ENCODE data around the gene RHOF. TPM values are rescaled to one million over a fixed set of nuclear protein-coding genes. Genes with fewer than 3 reads are reported as not detected.
A peak's percentile ranks its signal among the peaks of the same experiment; 100 is the strongest.

The RHOF gene
- total RNA-seq, 6 experiments from 2014 or later = 3.7 to 16.2 (median 5.0) TPM

DNA sequence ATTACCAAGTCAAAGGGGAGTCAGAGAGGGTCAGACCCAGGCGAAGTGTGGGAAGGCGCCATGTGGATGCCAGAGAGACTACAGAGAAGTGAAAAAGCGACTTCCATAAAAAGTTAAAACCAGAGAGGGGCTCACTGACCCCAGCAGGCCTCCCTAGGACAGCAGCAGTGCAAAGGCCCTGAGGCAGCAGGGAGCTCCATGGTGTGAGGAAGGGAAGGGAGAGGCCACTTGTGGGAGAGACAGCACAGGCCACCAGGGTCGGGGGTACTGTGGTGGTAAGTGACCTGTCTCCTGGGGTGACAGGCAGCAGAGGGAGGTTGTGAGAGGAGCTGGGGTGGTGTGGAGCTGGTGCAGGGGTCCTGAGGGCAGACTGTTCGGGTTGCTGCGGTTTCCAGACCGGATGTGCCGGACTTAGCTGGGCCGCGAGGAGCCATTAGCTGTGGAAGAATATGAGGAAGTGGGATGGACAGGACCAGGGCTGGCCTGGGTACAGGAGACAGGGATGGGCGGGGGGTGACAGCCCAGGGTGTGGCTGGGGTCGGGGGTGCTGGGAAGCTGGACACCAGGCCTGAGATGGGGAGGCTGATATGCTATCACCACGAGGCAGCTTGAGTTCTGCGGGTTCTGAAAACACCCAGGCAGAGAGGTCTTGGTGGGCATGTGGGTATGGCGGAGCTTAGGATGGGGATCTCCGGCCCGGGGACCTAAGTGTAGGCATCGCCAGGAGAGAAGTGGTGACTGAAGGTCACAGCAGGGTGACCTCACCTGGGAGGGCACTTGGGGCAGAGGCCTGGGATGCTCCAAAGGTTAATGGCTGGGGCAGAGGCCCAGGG is 33.0 kb upstream of the RHOF start:
- 87% methylated on average over 12 of the region's 18 CpGs for WGBS (ENCODE audit: insufficient coverage, low coverage, low lambda C conversion rate, missing lambda C conversion rate)
- no peak overlapping the region for H3K4me3 ChIP-seq
- no peak overlapping the region for H3K27ac ChIP-seq
- no peaks in the 10 kb centered on the region for H3K4me1 ChIP-seq
- no peak for TF ChIP-seq POLR2A (IDR thresholded peaks at IDR 0.05)
- TF ChIP-seq, protein P1, sequence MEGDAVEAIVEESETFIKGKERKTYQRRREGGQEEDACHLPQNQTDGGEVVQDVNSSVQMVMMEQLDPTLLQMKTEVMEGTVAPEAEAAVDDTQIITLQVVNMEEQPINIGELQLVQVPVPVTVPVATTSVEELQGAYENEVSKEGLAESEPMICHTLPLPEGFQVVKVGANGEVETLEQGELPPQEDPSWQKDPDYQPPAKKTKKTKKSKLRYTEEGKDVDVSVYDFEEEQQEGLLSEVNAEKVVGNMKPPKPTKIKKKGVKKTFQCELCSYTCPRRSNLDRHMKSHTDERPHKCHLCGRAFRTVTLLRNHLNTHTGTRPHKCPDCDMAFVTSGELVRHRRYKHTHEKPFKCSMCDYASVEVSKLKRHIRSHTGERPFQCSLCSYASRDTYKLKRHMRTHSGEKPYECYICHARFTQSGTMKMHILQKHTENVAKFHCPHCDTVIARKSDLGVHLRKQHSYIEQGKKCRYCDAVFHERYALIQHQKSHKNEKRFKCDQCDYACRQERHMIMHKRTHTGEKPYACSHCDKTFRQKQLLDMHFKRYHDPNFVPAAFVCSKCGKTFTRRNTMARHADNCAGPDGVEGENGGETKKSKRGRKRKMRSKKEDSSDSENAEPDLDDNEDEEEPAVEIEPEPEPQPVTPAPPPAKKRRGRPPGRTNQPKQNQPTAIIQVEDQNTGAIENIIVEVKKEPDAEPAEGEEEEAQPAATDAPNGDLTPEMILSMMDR (IDR thresholded peaks at IDR 0.05) = no peak
- DNase-seq (no peak), ATAC-seq (peak in 2 of 4 donors; percentile 4 to 21)
- intact Hi-C loops (cut with DNase I) = no loop called here
- H3K27me3 ChIP-seq = no peaks in the 10 kb centered on the region
- H3K36me3 ChIP-seq = peaks cover 0 to 78% (median 41%) of the 10 kb centered on the region in 4 donors
- no peaks in the 10 kb centered on the region for H3K9me3 ChIP-seq

- Histone ChIP-seq H3K36me3 (peaks cover under 1 to 80% (median 47%) of the 10 kb centered on the region in 4 donors), H3K27me3 (no peaks in the 10 kb centered on the region), H3K9me3 (no peaks in the 10 kb centered on the region), H3K4me1 (no peaks in the 10 kb centered on the region), H3K4me3 (no peak overlapping the region), H3K27ac (no peak overlapping the region)
- intact Hi-C loops (cut with DNase I) = no loop called here
- peak in 2 of 4 donors; percentile 10 to 16 for ATAC-seq
- TF ChIP-seq POLR2A (IDR thresholded peaks at IDR 0.05) = no peak
- TF ChIP-seq, protein P1 (IDR thresholded peaks at IDR 0.05) = no peak
- 81% methylated on average over 5 of the region's 18 CpGs for WGBS (ENCODE audit: insufficient coverage, low coverage, low lambda C conversion rate, missing lambda C conversion rate)
- peak in 1 of 3 donors; percentile 58 for DNase-seq
Observed at GRCh38 chr12:121825041-121825523, 31.6 kb upstream of the RHOF start.

DNA sequence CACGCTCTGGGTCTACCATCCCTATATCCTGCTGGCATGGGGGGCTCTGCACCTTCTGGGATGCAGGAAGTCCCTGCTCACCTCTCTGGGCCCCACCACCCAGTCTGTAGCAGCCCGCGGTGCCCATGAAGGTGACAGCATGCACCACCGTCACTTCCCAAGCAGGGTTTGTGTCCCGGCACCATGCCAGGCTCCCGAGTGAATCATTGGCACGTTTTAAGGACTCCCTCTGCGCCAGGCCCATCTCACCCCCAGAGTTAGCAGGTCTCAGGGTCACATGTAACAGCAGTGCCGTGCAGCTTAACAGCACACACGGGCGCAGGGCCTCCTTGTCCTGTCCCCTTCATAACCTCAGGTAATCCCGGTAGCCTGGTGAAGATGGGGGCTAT is 30.2 kb upstream of the RHOF start:
- intact Hi-C loops (cut with DNase I) = no loop called here
- WGBS (ENCODE audit: insufficient coverage, low coverage, low lambda C conversion rate, missing lambda C conversion rate) = no CpG with 5 or more reads among the region's 12 CpGs
- DNase-seq (no peak), ATAC-seq (no peak)
- Histone ChIP-seq H3K27ac (no peak overlapping the region), H3K4me3 (no peak overlapping the region), H3K9me3 (no peaks in the 10 kb centered on the region), H3K36me3 (peaks cover 7 to 82% (median 49%) of the 10 kb centered on the region in 4 donors), H3K4me1 (no peaks in the 10 kb centered on the region), H3K27me3 (no peaks in the 10 kb centered on the region)
- TF ChIP-seq POLR2A (IDR thresholded peaks at IDR 0.05) = no peak
- TF ChIP-seq, protein P1 (IDR thresholded peaks at IDR 0.05) = no peak

DNA sequence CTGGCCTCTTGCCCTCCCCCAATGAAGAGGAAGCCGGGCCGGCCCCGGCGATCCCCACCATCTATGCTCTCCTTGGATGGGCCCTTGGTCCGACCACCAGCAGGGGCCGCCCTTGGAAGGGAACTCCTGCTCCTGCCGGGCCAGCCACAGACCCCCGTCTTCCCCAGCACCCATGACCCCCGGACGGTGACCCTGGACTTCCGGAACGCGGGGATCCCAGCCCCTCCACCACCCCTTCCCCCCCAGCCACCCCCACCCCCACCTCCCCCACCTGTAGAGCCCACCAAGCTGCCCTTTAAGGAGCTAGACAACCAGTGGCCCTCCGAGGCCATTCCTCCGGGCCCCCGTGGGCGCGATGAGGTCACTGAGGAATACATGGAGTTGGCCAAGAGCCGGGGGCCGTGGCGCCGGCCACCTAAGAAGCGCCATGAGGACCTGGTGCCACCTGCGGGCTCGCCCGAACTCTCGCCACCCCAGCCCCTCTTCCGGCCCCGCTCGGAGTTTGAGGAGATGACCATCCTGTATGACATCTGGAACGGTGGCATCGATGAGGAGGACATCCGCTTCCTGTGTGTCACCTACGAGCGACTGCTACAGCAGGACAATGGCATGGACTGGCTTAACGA is 29.7 kb upstream of the RHOF start:
- Histone ChIP-seq H3K9me3 (no peaks in the 10 kb centered on the region), H3K4me1 (no peaks in the 10 kb centered on the region), H3K36me3 (peaks cover 7 to 81% (median 48%) of the 10 kb centered on the region in 4 donors), H3K4me3 (no peak overlapping the region), H3K27me3 (no peaks in the 10 kb centered on the region), H3K27ac (no peak overlapping the region)
- TF ChIP-seq POLR2A (IDR thresholded peaks at IDR 0.05) = no peak
- TF ChIP-seq, protein P1 (IDR thresholded peaks at IDR 0.05) = no peak
- DNase-seq (peak in 1 of 3 donors; percentile 55), ATAC-seq (peak in 2 of 4 donors; percentile 7 to 10)
- intact Hi-C loops (cut with DNase I) = no loop called here
- no CpG with 5 or more reads among the region's 36 CpGs for whole genome bisulfite sequencing (ENCODE audit: insufficient coverage, low coverage, low lambda C conversion rate, missing lambda C conversion rate)
